Measurements from ENCODE around the gene SCAF8.

DNA sequence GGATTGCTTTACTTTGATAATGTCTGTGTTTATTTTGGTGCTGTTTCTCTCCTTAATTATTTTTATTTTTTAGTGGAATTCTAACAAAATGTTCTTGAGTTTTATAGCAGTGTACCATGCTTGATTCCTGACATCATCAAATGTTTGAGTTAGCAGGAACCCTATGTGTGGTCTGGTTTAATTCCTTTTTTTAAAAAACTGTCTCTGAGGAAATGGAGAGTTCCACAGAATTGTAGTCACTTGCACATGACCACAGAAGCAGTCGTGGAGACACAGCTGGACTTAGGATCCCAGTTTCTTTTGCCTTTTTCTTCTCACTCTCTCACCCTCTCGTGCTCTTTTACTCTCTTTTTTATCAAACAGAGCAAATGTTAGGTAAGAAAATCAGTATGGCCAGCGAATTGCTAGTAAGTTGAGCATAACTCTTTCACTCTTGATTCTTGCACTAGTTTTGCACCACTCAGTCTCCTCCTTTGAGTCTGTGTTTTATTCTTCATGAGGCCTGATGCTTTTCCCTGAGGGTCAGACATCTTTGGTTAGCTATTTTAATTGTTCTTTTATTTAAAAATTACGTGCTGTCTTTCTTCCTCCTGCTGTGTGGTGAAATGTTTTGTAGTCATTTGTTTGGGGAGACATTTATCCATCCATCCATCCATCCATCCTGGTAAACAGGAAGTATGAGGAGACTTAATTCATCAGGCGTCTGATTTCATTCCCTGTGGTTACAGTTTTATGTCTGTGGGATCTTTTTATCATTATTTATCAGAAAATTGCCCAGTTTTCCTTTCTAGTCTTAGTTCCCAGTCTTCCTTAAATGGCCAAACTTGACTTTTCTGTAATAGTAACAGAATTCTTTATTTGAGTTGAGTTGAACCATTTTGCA lies 83.0 kb downstream of the SCAF8 start:
- TF ChIP-seq, protein P1, sequence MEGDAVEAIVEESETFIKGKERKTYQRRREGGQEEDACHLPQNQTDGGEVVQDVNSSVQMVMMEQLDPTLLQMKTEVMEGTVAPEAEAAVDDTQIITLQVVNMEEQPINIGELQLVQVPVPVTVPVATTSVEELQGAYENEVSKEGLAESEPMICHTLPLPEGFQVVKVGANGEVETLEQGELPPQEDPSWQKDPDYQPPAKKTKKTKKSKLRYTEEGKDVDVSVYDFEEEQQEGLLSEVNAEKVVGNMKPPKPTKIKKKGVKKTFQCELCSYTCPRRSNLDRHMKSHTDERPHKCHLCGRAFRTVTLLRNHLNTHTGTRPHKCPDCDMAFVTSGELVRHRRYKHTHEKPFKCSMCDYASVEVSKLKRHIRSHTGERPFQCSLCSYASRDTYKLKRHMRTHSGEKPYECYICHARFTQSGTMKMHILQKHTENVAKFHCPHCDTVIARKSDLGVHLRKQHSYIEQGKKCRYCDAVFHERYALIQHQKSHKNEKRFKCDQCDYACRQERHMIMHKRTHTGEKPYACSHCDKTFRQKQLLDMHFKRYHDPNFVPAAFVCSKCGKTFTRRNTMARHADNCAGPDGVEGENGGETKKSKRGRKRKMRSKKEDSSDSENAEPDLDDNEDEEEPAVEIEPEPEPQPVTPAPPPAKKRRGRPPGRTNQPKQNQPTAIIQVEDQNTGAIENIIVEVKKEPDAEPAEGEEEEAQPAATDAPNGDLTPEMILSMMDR (IDR thresholded peaks at IDR 0.05), result no peak
- no peak for TF ChIP-seq EZH2 (IDR thresholded peaks at IDR 0.05; ENCODE audit: borderline replicate concordance, insufficient read depth, low read depth, low read length, poor library complexity, severe bottlenecking)
